ENCODE measurements around the gene GPR68. TPM values are rescaled to one million over a fixed set of nuclear protein-coding genes. Genes with fewer than 3 reads are reported as not detected.

GPR68 gene
- polyA plus RNA-seq, 2 of the 4 experiments (the other 2 are of a cell fraction) = 0.09 TPM

DNA sequence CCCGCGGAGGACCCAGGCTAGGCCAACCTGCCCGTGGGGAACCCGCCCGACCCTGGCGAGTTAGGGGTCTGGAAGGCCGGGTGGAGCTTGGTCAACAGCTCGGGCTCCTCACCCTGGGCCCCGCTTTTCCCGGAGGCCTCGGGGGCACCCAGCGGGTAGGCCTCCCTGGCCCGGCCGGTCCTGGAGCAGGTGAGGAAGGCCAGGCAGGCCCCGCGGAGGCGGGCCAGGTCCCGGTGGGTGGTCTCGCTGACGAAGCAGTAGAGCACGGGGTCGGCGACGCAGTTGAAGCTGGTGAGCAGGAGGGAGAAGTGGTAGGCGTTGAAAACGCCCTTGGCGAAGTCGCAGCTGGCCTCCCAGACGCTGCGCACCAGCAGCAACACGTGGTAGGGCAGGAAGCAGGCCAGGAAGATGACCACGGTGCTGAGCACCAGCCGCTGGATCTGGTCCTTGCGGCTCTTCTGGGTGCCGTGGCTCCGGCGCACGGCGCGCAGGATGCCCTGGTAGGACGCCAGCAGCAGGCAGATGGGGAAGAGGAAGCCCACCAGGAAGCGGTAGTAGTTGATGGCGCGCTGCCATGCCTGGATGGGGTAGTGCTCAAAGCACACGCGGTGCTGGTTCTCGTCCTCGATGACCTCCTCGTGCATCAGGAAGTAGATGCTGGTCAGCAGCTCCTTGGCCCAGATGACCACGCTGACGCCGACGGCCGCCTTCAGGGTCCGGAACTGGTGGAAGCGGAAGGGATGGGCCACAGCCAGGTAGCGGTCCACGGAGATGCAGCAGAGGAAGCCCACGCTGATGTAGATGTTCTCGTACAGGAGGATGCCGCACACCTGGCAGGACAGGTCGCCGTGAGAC is 10.3 kb downstream of the GPR68 start:
- no peak overlapping the region for H3K4me3 ChIP-seq
- no peaks in the 10 kb centered on the region; the same call in 2 of the 3 replicates for H3K9me3 ChIP-seq
- no peaks in the 10 kb centered on the region for H3K4me1 ChIP-seq
- DNase-seq (ENCODE audit: low read depth in 1 of 2, low spot score in 1 of 2) (no peak), ATAC-seq (no peak), FAIRE-seq (no peak)
- H3K27ac ChIP-seq = no peak overlapping the region
- WGBS (ENCODE audit: missing lambda C conversion rate) = 93% methylated on average over 50 of the region's 63 CpGs
- no peak overlapping the region for H3K4me2 ChIP-seq
- POLR2A ChIA-PET = no interaction called here
- no peak for TF ChIP-seq PHF8 (IDR thresholded peaks at IDR 0.05; ENCODE audit: borderline replicate concordance, low read depth)
- no peak for TF ChIP-seq CBX8 (IDR thresholded peaks at IDR 0.05)
- no peak for TF ChIP-seq JUNB (IDR thresholded peaks at IDR 0.05)
- TF ChIP-seq RNF2 (IDR thresholded peaks at IDR 0.05; ENCODE audit: borderline replicate concordance, low read depth) = no peak
- TF ChIP-seq MAFK (IDR thresholded peaks at IDR 0.05; ENCODE audit: partially characterized antibody) = no peak
- no peak for TF ChIP-seq HOXB5 (CRISPR knock-in tag; IDR thresholded peaks at IDR 0.05)
- TF ChIP-seq FOXS1 (CRISPR knock-in tag; IDR thresholded peaks at IDR 0.05) = no peak
- TF ChIP-seq MYC (IDR thresholded peaks at IDR 0.05; ENCODE audit: borderline replicate concordance, low read length) = no peak
- TF ChIP-seq CBX2 (IDR thresholded peaks at IDR 0.05; ENCODE audit: borderline replicate concordance, low read depth) = no peak
- TF ChIP-seq, protein P1, sequence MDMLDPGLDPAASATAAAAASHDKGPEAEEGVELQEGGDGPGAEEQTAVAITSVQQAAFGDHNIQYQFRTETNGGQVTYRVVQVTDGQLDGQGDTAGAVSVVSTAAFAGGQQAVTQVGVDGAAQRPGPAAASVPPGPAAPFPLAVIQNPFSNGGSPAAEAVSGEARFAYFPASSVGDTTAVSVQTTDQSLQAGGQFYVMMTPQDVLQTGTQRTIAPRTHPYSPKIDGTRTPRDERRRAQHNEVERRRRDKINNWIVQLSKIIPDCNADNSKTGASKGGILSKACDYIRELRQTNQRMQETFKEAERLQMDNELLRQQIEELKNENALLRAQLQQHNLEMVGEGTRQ (IDR thresholded peaks at IDR 0.05) = no peak
- TF ChIP-seq, protein P2, sequence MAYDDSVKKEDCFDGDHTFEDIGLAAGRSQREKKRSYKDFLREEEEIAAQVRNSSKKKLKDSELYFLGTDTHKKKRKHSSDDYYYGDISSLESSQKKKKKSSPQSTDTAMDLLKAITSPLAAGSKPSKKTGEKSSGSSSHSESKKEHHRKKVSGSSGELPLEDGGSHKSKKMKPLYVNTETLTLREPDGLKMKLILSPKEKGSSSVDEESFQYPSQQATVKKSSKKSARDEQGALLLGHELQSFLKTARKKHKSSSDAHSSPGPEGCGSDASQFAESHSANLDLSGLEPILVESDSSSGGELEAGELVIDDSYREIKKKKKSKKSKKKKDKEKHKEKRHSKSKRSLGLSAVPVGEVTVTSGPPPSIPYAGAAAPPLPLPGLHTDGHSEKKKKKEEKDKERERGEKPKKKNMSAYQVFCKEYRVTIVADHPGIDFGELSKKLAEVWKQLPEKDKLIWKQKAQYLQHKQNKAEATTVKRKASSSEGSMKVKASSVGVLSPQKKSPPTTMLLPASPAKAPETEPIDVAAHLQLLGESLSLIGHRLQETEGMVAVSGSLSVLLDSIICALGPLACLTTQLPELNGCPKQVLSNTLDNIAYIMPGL (CRISPR knock-in tag; IDR thresholded peaks at IDR 0.05; ENCODE audit: borderline replicate concordance) = no peak
- no peak for TF ChIP-seq NPAS2 (CRISPR knock-in tag; IDR thresholded peaks at IDR 0.05; ENCODE audit: borderline replicate concordance)
- no peak for TF ChIP-seq RAD21 (conservative IDR thresholded peaks at IDR 0.05 in 1 of 2, IDR thresholded peaks at IDR 0.05 in 1 of 2)
- no peak for TF ChIP-seq CEBPB (IDR thresholded peaks at IDR 0.05)
- TF ChIP-seq HES2 (IDR thresholded peaks at IDR 0.05) = no peak
- TF ChIP-seq TP53 (CRISPR knock-in tag; IDR thresholded peaks at IDR 0.05) = no peak
- no peak for TF ChIP-seq HDAC2 (IDR thresholded peaks at IDR 0.05)
- no peak for TF ChIP-seq NR3C1 (IDR thresholded peaks at IDR 0.05)
- TF ChIP-seq CHD4 (IDR thresholded peaks at IDR 0.05; ENCODE audit: borderline replicate concordance) = no peak
- no peak for TF ChIP-seq EP300 (IDR thresholded peaks at IDR 0.05)
- CTCF ChIA-PET = interaction anchor here (0.6 to 1.2 kb wide), 2 partner anchors 93 to 331 kb away, joined by 3 read pairs; no protein-coding TSS in a partner anchor

DNA sequence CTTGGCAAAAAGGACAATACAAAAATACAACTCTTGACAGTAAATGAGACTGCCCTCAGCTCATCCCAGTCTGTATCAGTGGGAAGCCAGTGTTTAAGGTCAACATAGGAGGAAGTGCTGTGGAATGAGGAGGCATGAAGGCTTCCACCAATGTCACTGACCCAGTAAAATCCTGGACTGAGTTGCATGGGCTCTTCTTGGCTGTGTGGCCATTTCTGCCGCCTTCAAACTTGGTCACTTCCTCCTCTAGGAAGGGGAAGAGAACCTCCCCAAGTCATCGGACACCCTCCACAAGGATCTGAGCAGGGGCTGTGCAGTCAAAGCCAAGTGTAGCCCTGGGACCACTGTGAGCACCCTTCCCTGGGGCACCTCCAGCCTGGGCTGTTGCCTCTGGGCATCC is 11.9 kb downstream of the GPR68 start:
- ATAC-seq = no peak
- TF ChIP-seq SMC3 (IDR thresholded peaks at IDR 0.05) (no peak), POLR2A (IDR thresholded peaks at IDR 0.05; ENCODE audit: low read length) (no peak)
- no peak for DNase-seq (ENCODE audit: low read depth in 1 of 2, low spot score in 1 of 2)
- ChIA-PET CTCF (no interaction called here), POLR2A (no interaction called here)
- H3K27ac ChIP-seq = no peak overlapping the region
- FAIRE-seq = no peak
- H3K4me2 ChIP-seq = no peak overlapping the region
- WGBS (ENCODE audit: missing lambda C conversion rate) = 50% methylated on average over 1 of the region's 2 CpGs
- no peak overlapping the region for H3K4me3 ChIP-seq
- H3K4me1 ChIP-seq = no peaks in the 10 kb centered on the region
- H3K9me3 ChIP-seq = no peaks in the 10 kb centered on the region; the same call in 2 of the 3 replicates

DNA sequence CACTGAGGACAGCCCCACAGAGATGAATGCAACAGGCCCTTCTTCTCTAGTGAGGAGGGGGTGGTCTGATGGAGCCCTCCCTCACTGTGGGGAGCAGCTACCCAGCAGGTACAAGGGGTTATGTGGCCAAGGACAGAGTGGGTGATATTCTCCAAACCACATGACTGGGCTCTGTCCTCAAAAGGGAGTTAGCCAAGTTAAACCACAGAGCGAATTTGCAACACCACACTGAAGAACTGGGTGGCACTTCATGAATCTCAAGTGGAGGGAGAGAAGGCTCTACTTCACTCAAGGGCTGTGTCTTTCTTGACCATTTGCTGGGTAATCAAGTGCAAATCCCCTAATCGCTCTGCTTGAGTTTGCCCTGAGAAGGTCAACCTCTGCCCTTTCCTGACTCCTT is 12.5 kb downstream of the GPR68 start:
- no peak for FAIRE-seq
- 72% methylated on average over 2 of the region's 2 CpGs for WGBS (ENCODE audit: missing lambda C conversion rate)
- CTCF ChIA-PET = no interaction called here
- no peak for TF ChIP-seq MAX (IDR thresholded peaks at IDR 0.05)
- TF ChIP-seq JUN (IDR thresholded peaks at IDR 0.05) = no peak
- no peak for TF ChIP-seq RNF2 (IDR thresholded peaks at IDR 0.05; ENCODE audit: borderline replicate concordance, low read depth)
- TF ChIP-seq SMC3 (IDR thresholded peaks at IDR 0.05) = no peak
- no peak for TF ChIP-seq POLR2AphosphoS2 (conservative IDR thresholded peaks at IDR 0.05; ENCODE audit: low read length)
- TF ChIP-seq ESRRA (IDR thresholded peaks at IDR 0.05; ENCODE audit: borderline replicate concordance, low read length) = no peak
- no peak for TF ChIP-seq HOXB13 (CRISPR knock-in tag; IDR thresholded peaks at IDR 0.05; ENCODE audit: low read depth)
- TF ChIP-seq FOSB (CRISPR knock-in tag; IDR thresholded peaks at IDR 0.05) = no peak
- no peak for TF ChIP-seq CBX8 (IDR thresholded peaks at IDR 0.05)
- no peak for TF ChIP-seq PHF8 (IDR thresholded peaks at IDR 0.05; ENCODE audit: borderline replicate concordance, low read depth)
- TF ChIP-seq CEBPB (IDR thresholded peaks at IDR 0.05) = no peak
- TF ChIP-seq MYC (IDR thresholded peaks at IDR 0.05; ENCODE audit: borderline replicate concordance, low read length) = no peak
- no peak for TF ChIP-seq NPAS2 (CRISPR knock-in tag; IDR thresholded peaks at IDR 0.05; ENCODE audit: borderline replicate concordance)
- TF ChIP-seq NR3C1 (IDR thresholded peaks at IDR 0.05) = no peak
- no peak for TF ChIP-seq ZNF302 (CRISPR knock-in tag; IDR thresholded peaks at IDR 0.05)
- no peak for TF ChIP-seq ZFP36 (IDR thresholded peaks at IDR 0.05; ENCODE audit: borderline replicate concordance, partially characterized antibody)
- TF ChIP-seq TP53 (CRISPR knock-in tag; IDR thresholded peaks at IDR 0.05) = no peak
- TF ChIP-seq PBX3 (IDR thresholded peaks at IDR 0.05) = no peak

More for the DNA sequence above, 12.5 kb downstream of the GPR68 start:
- Histone ChIP-seq H3K27ac (no peak overlapping the region), H3K4me1 (no peaks in the 10 kb centered on the region), H3K9me3 (no peaks in the 10 kb centered on the region; the same call in 2 of the 3 replicates), H3K4me3 (no peak overlapping the region), H3K4me2 (no peak overlapping the region)
- no peak for DNase-seq (ENCODE audit: low read depth in 1 of 2, low spot score in 1 of 2)
- POLR2A ChIA-PET = no interaction called here
- ATAC-seq = no peak
